Activated naive CD4-positive, alpha-beta T cell treated with anti-CD3 and anti-CD28 coated beads, Interleukin-2, amount 10 ng/mL, durations not matched to agents 5 hours and 36 hours (primary cell): ENCODE measurements around the gene IFT81. TPM values are rescaled to one million over a fixed set of nuclear protein-coding genes. Genes with fewer than 3 reads are reported as not detected.

Experiments
- total RNA-seq, 2 experiments: library from RNA; stranded (reverse); gene quantifications; one replicate each; pipeline ENCODE4 v1.2.3, GENCODE V29; 2021

IFT81 gene, protein sequence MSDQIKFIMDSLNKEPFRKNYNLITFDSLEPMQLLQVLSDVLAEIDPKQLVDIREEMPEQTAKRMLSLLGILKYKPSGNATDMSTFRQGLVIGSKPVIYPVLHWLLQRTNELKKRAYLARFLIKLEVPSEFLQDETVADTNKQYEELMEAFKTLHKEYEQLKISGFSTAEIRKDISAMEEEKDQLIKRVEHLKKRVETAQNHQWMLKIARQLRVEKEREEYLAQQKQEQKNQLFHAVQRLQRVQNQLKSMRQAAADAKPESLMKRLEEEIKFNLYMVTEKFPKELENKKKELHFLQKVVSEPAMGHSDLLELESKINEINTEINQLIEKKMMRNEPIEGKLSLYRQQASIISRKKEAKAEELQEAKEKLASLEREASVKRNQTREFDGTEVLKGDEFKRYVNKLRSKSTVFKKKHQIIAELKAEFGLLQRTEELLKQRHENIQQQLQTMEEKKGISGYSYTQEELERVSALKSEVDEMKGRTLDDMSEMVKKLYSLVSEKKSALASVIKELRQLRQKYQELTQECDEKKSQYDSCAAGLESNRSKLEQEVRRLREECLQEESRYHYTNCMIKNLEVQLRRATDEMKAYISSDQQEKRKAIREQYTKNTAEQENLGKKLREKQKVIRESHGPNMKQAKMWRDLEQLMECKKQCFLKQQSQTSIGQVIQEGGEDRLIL
- total RNA-seq, result 1 to 10 TPM; 2.1 to 2.4 TPM

DNA sequence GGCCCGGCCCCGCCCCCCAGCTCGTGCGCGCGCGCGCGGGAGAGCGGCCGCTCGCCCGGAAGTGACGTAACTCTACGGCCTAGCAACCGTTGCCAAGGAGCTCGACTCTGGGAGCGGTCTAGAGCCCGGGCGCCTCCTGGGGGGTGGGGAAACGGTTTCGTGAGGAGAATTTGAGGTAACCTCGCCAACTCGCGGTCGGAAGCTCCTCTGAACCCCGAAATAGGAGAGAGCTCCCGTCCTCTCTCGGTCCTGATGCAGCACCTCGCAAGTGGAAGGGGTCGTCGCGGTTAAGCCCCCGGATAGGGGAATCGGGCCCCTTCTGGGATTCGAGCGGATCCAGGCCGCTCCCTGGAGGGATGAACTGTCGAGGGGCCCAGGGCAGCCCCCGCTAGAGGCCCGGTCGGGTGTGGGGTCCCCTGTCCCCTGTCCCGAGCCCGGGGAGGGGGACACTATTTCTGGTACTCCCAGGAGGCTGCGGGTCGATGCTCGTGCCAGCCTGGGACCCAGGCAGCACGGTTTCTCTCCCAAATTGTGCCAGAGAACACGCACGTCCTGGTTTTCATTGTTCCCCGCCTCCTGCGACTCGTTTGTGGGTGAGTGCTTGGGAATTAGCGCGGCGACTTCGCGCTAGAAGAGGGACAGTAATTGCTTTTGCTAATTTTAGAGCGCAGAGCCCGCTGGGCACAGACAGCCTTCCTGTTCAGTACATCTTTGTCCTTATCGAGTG, at the start of gene IFT81:
TSS of gene IFT81 (plus strand) at position 89 of the 727 bp plus-strand sequence. CDS start 3,024 bp downstream, outside the sequence.

Other genes with a start within 250 kb of the IFT81 start
- gene GLTP, start 243.8 kb upstream of the IFT81 start, total RNA-seq, result 10 to 100 TPM; 21.4 to 23.0 TPM
- gene TCHP, start 224.1 kb upstream of the IFT81 start, total RNA-seq, result 10 to 100 TPM; 28.6 to 34.2 TPM
- 100 to 1,000 TPM; 108 to 110 TPM for gene GIT2, start 128.0 kb upstream of the IFT81 start, total RNA-seq
- 10 to 100 TPM; 78.3 TPM for gene ANKRD13A, start 124.9 kb upstream of the IFT81 start, total RNA-seq
- 10 to 100 TPM; 29.8 to 31.7 TPM for gene C12orf76, start 75.8 kb upstream of the IFT81 start, total RNA-seq
- 100 to 1,000 TPM; 113 to 114 TPM for gene ATP2A2, start 156.9 kb downstream of the IFT81 start, total RNA-seq